Neural progenitor cell (in vitro differentiated cells): ENCODE results near the gene ADGRA3.

ENCODE experiments used
- CTCF ChIP-seq: fragments of 200-600 bp; sonication (generic); IDR thresholded peaks from 2 replicates; pipeline ENCODE4 v1.5.1; 2017; ENCODE audit warnings: antibody characterized with exemption, mild to moderate bottlenecking
- EZH2 ChIP-seq: fragments of 200-600 bp; sonication (generic); IDR thresholded peaks from 2 replicates; pipeline ENCODE4 v1.6.1; 2017; ENCODE audit warnings: antibody characterized with exemption, mild to moderate bottlenecking, moderate library complexity

GRCh38 chr4:22414833-22415232 lies 101.0 kb downstream of the ADGRA3 start:
- TF ChIP-seq CTCF (no peak), EZH2 (no peak)
